MM.1S (cell line): ENCODE results near the gene ADAMTS9.

ENCODE experiments used
- DNase-seq: peaks from one replicate; pipeline ENCODE4 v3.0.0-alpha.2; 2015
- H2AFZ ChIP-seq: fragments of 300-600 bp; sonication (generic); 2 replicates; pipeline ENCODE4 v1.6.0; 2016; ENCODE audit warnings: antibody characterized with exemption, low read length
- H3F3A ChIP-seq: fragments of 300-600 bp; sonication (generic); 2 replicates; pipeline ENCODE4 v1.6.1; 2016; ENCODE audit warnings: mild to moderate bottlenecking, antibody characterized with exemption, low read length, moderate library complexity, mixed read lengths; ENCODE audit not compliant: insufficient read depth
- H3K27ac ChIP-seq: fragments of 300-600 bp; sonication (generic); 2 replicates; pipeline ENCODE4 v1.5.1; 2016; ENCODE audit warnings: mild to moderate bottlenecking, low read length
- H3K27me3 ChIP-seq: fragments of 300-600 bp; sonication (generic); replicated peaks from 2 replicates; pipeline ENCODE4 v1.6.0; 2016; ENCODE audit warnings: low read length; ENCODE audit not compliant: insufficient read depth
- H3K36me3 ChIP-seq: fragments of 300-600 bp; sonication (generic); replicated peaks from 2 replicates; pipeline ENCODE4 v1.6.1; 2016; ENCODE audit warnings: mild to moderate bottlenecking, low read length, mixed read lengths; ENCODE audit not compliant: insufficient read depth
- H3K4me1 ChIP-seq: fragments of 300-600 bp; sonication (generic); 2 replicates; pipeline ENCODE4 v1.6.1; 2016; ENCODE audit warnings: low read length, mixed read lengths
- H3K4me2 ChIP-seq: fragments of 300-600 bp; sonication (generic); 2 replicates; pipeline ENCODE4 v1.6.0; 2016; ENCODE audit warnings: low read depth, low read length
- H3K4me3 ChIP-seq: fragments of 300-600 bp; sonication (generic); 2 replicates; pipeline ENCODE4 v1.5.1; 2016; ENCODE audit warnings: low read length, mixed read lengths
- H3K79me2 ChIP-seq: fragments of 300-600 bp; sonication (generic); 2 replicates; pipeline ENCODE4 v1.6.1; 2016; ENCODE audit warnings: mixed run types, low read length, mixed read lengths
- H3K9ac ChIP-seq: fragments of 300-600 bp; sonication (generic); 2 replicates; pipeline ENCODE4 v1.6.1; 2016; ENCODE audit warnings: low read length, mixed read lengths
- H3K9me2 ChIP-seq: fragments of 300-600 bp; sonication (generic); replicated peaks from 2 replicates; pipeline ENCODE4 v1.6.1; 2016; ENCODE audit warnings: mild to moderate bottlenecking, low read length, mixed read lengths; ENCODE audit not compliant: insufficient read depth
- H3K9me3 ChIP-seq: fragments of 300-600 bp; sonication (generic); replicated peaks from 2 replicates; pipeline ENCODE4 v1.6.1; 2016; ENCODE audit warnings: mild to moderate bottlenecking, low read length, mixed read lengths; ENCODE audit not compliant: insufficient read depth
- H4K20me1 ChIP-seq: fragments of 300-600 bp; sonication (generic); 2 replicates; pipeline ENCODE4 v1.6.1; 2016; ENCODE audit warnings: mild to moderate bottlenecking, low read length, moderate library complexity, mixed read lengths; ENCODE audit not compliant: insufficient read depth
- EZH2 ChIP-seq: fragments of 300-600 bp; sonication (generic); optimal IDR thresholded peaks from 2 replicates; pipeline ENCODE3; 2017; ENCODE audit warnings: low read depth, mild to moderate bottlenecking, antibody characterized with exemption, low read length, mixed read lengths
- EZH2phosphoT487 ChIP-seq: fragments of 300-600 bp; sonication (generic); IDR thresholded peaks from 2 replicates; pipeline ENCODE4 v1.6.1; 2018; ENCODE audit warnings: antibody characterized with exemption, low read length
- TF ChIP-seq, protein P1 (sequence below): fragments of 300-600 bp; sonication (generic); IDR thresholded peaks from 2 replicates; pipeline ENCODE4 v1.5.1; 2016; ENCODE audit warnings: antibody characterized with exemption, low read length, mixed read lengths

The ADAMTS9 gene

DNA sequence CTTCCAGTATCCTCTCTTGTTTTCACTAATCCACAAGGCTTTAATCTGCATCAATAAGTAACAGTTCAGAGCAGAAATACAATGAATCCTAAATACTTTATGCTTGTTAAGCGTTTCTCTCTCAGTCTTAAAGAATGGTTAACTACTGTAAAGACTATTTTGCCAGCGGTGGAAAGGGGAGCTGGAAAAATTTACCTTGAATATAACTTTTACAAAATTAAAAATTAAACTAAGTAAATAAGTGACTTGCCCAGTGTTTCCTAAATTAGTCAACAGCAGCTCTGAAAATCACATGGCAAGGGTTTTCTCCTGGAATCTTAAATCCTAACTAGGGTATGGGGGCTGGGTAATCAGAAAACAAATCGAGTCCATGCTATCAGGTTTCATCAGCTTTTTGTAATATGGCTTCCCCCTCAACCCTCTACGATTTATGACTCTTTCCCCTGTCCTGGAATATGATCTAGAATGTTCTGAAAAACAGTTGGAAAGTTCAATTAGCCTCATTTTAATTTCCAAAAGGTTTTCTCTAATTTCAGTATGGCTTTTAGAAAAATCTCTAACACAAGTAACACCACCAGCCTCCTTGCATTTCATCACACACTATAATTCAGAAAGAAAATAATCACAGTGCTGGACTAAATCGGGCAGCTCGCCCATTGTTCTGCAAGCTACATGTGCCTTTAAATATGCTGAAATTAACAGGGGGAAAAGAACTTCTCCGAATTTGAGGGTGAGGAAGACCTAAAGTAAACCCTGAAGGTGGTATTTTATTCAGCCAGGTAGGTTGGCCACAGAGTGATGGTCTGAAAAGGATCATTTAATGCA is 133.5 kb downstream of the ADAMTS9 start:
- DNase-seq = no peak
- Histone ChIP-seq H3K9me2 (no peaks in the 10 kb centered on the region), H3K36me3 (no peaks in the 10 kb centered on the region), H3K4me3 (no peak overlapping the region), H3K27me3 (no peaks in the 10 kb centered on the region), H2AFZ (no peak overlapping the region), H3K9ac (no peak overlapping the region), H3K27ac (no peak overlapping the region), H3K9me3 (no peaks in the 10 kb centered on the region), H3K79me2 (no peaks in the 10 kb centered on the region), H4K20me1 (no peaks in the 10 kb centered on the region), H3F3A (no peaks in the 10 kb centered on the region), H3K4me2 (no peak overlapping the region), H3K4me1 (no peaks in the 10 kb centered on the region)
- TF ChIP-seq EZH2phosphoT487 (no peak), EZH2 (no peak)
- TF ChIP-seq, protein P1, sequence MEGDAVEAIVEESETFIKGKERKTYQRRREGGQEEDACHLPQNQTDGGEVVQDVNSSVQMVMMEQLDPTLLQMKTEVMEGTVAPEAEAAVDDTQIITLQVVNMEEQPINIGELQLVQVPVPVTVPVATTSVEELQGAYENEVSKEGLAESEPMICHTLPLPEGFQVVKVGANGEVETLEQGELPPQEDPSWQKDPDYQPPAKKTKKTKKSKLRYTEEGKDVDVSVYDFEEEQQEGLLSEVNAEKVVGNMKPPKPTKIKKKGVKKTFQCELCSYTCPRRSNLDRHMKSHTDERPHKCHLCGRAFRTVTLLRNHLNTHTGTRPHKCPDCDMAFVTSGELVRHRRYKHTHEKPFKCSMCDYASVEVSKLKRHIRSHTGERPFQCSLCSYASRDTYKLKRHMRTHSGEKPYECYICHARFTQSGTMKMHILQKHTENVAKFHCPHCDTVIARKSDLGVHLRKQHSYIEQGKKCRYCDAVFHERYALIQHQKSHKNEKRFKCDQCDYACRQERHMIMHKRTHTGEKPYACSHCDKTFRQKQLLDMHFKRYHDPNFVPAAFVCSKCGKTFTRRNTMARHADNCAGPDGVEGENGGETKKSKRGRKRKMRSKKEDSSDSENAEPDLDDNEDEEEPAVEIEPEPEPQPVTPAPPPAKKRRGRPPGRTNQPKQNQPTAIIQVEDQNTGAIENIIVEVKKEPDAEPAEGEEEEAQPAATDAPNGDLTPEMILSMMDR = no peak

DNA sequence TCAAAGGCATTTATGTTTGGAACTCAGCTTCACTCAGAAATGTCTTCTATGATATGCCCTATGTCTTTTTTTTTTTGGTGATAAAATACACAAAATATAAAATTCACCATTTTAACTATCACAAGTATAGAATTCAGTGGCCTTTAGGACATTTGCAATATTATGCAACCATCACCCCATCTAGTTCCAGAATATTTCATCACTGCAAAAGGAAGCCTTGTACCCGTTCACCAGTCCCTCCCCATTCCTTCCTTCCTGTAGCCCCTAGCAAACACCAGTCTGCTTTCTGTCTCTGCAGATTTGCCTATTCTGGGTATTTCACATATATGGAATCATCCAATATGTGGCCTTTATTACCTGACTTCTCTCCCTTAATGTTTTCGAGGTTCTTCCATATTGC is 134.8 kb downstream of the ADAMTS9 start:
- no peaks in the 10 kb centered on the region for H3K9me2 ChIP-seq
- H3K79me2 ChIP-seq = no peaks in the 10 kb centered on the region

DNA sequence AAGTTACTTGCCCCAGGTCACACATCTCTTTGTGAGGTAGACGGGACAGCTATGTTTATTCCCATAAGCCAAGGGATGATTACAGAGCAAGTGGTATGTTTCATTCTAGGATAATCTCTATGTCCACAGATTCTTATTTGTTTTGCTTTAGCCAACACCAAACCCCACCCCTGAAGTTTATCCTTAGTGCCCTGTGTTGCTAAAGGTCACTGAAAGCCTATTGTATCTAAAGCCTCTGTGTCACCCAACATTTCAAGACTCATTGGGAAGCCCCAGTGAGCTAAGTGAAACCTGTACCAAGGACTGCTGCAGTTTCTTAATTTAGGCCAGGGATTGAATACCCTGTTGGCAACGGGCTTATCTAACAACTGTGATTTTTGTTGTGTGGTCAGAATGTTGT is 135.6 kb downstream of the ADAMTS9 start:
- Histone ChIP-seq H3K4me1 (no peaks in the 10 kb centered on the region), H4K20me1 (no peaks in the 10 kb centered on the region), H3K27ac (no peak overlapping the region), H2AFZ (no peak overlapping the region), H3K4me2 (no peak overlapping the region), H3K4me3 (no peak overlapping the region), H3K9ac (no peak overlapping the region), H3K9me3 (no peaks in the 10 kb centered on the region), H3K9me2 (no peaks in the 10 kb centered on the region), H3K27me3 (no peaks in the 10 kb centered on the region), H3F3A (no peaks in the 10 kb centered on the region), H3K36me3 (no peaks in the 10 kb centered on the region), H3K79me2 (no peaks in the 10 kb centered on the region)
- DNase-seq = peak; percentile 15
- TF ChIP-seq EZH2 (no peak), EZH2phosphoT487 (no peak)
- TF ChIP-seq, protein P1 = no peak

More for the DNA sequence above, 134.8 kb downstream of the ADAMTS9 start:
- Histone ChIP-seq H3K36me3 (no peaks in the 10 kb centered on the region), H3K4me1 (no peaks in the 10 kb centered on the region), H3K9me3 (no peaks in the 10 kb centered on the region), H3K27ac (no peak overlapping the region), H3K9ac (no peak overlapping the region), H3F3A (no peaks in the 10 kb centered on the region), H3K27me3 (no peaks in the 10 kb centered on the region), H3K4me3 (no peak overlapping the region), H2AFZ (no peak overlapping the region), H4K20me1 (no peaks in the 10 kb centered on the region), H3K4me2 (no peak overlapping the region)
- TF ChIP-seq EZH2phosphoT487 (no peak), EZH2 (no peak)
- TF ChIP-seq, protein P1 = no peak
- DNase-seq = no peak
